ENCODE measurements around the gene THRB.
"Not testable (repeated sequence)": the region's sequence is repeated elsewhere in the genome, so short reads cannot be mapped to it uniquely, and the experiment has no call there.

Gene THRB

DNA sequence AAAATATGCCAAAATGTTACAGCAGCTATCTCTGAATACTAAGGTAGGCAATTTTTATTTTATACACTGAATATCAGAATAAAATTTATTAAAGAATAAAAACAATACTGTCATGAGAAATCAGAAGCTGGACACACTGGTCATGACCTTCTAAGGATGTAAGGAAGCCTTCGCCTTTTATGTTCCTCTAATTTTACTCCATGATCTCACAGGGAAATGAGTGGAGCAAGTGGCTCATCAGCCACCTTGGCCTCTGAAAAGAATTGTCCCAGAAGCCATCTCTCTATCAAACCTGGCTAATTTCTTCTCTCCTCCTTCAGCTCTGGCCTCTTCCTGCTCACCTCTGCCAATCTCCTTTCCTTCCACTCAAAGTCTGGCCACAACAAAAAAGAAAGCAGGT, 48.6 kb downstream of the THRB start:
- no peak for DNase-seq (ENCODE audit: low spot score)

DNA sequence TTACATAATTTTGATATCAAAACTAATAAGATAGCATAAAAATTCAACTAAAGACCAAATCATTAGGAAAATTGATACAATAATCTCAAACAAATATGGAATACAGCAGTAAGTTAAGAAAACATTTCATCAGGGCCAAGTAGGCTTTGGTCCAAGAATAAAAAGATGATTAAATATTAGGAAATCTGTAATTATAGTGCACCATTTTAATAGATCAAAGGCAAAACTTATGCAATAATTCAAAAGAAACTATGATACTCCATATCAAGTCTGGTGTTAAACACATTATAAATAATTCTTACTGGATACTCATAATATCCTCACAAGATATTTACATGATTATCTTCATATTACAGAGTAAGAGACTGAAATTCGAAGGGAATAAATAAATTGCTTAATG, 51.2 kb downstream of the THRB start:
- DNase-seq (ENCODE audit: low spot score), result no peak

DNA sequence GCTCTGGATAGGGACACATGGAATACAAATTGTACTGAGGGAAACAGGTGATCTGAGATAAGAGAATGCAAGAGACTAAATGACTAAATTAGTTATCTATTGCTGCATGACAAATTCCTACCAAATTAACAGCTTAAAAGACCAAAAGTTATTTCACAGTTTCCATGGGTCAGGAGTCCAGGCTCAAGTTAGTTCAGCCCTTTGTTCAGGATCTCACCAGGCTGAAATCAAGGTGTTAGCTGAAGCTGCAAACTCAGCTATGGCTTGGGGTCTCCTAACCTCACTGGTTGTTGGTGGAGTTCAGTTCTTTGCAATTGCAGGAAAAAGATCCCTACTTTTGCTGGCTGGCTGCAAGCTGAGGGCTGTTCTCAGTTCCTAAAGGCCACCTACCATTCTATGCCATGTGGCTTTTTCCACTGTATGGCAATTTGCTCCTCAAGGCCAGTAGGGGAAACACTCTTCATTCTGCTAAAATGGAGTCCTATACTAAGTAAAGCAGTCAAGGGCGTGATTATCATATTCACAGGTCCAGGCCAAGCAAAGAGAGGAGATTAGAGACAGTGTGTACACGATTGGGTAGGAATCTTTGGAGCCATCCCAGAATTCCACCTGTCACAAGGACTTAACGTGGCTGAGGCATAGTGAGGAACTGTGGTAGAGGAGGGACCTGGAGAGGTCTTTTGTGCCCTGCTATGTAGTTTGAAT, 53.7 kb downstream of the THRB start:
- DNase-seq (ENCODE audit: low spot score), result no peak

DNA sequence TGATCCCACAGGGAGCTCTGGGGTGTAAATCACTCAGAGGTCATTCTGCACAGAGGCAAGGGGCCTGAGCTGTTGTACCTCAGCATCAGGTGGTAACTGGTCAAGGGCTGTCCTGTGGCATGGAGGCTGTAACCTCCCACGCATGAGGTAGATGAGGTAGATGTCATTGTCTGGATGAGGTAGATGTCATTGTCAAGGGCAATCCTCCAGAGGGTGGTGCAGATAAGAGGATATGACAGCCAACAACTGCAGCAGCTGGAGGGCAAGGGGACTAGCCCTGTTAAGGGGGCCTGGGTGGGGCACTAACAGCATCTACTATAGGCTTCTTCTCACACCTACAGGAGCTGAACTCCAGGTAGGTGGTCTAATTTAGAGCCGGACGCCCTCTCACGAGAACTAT, 55.6 kb downstream of the THRB start:
- no peak for DNase-seq (ENCODE audit: low spot score)

DNA sequence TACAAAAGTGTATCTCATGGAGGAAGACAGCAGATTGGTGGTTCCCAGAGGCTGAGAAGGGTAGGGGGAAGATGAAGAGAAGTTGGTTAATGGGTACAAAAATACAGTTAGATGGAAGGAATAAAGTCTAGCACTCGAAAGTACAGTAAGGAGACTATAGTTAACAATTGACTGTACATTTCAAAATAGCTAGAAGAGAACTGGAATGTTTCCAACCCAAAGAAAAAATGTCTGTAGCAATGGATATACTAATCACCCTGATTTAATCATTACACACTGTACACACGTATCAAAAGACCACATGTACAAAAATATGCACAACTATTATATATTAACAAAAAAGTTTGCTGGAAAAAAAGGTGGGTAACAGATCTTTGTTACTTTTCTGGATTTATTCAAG, 57.3 kb downstream of the THRB start:
- DNase-seq (ENCODE audit: low spot score), result no peak

DNA sequence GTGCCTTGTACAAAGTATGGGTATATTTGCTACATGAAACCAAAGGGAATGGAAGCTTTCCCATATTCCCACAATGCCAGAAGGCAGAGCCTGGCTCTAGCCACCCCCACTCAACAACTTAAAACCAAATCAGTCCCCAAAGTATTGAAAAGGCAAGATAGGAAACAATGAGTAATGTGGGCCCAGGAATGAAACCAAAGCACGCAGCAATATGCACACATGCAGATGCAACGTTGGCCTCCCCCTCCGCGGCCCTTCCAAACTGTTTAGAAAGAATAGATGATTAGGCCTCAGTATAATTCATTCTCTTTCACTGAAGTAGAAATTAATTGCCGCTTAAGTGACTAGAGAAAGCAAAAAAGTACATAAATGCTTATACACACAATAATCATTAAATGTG, 59.1 kb downstream of the THRB start:
- DNase-seq (ENCODE audit: low spot score), result no peak

DNA sequence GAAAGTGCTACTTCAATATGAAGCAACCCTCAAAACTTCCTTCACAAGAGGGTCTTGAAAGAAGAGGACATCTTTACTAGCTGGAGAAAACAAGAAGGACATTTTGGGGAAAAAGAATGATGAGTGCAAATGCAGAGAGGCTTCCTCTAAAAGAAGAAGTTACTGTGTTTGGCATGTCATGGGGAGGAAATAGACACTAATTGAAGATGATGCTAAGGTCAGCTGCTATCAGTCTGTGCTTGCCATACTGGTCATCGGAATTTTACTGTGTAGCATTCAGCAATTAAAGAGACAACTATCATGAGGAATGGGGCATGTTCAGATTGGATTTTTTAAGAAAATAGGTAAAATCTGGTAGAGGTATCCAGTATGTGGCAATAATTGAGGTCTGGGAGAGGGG, 60.0 kb downstream of the THRB start:
- DNase-seq (ENCODE audit: low spot score), result no peak

DNA sequence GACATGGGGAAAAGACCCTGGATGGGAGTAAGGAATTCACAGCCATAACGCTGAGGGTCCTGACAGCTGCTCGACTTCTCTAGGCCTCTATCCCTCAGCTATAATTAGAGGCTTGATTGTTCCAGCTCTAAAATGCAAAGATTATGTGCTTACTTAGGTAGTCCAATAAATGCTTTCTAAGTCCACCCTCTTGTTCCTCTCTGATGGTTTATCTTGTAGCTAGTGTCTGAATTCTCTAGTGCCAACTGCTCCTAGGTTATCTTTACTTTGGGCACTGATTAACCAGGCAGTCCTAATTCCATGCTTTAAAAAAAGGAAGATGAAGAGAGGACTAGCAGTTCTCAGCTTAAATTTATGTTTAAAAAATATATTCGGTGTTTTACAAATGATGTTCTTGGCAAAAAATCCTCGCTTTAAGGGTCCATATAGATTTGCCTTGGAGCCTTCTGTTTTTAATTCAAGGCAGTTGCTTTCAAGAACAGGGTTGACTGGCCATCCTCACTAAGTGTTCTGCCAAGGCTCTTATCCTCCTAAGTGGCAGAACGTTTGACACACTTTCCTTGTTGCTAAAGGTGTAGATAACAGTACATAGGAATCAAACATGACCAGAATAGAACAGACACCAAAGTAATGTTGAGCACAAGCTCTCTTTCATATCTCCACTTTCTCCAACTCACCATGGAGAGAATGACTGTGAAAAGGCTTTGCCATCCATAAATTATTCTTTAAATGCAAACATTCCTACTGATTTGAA, 60.6 kb downstream of the THRB start:
- no peak for DNase-seq (ENCODE audit: low spot score)

DNA sequence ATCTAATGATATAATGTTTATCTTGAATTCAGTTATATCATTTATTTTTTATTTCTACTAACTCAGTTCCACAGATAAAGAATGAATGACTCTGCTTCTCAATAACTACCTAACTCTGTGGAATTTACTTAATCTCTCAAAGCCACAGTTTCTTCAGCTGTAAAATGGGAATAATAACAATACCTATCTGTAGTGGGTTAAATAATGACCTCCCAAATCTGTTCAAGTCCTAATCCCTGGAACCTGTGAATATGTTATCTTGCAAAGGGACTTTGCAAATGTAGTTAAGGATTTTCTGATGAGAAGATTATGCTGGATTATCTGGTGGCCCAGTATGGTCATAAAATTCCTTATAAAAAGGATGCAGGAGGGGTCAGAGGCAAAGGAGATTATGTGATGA, 61.7 kb downstream of the THRB start:
- no peak for DNase-seq (ENCODE audit: low spot score)

DNA sequence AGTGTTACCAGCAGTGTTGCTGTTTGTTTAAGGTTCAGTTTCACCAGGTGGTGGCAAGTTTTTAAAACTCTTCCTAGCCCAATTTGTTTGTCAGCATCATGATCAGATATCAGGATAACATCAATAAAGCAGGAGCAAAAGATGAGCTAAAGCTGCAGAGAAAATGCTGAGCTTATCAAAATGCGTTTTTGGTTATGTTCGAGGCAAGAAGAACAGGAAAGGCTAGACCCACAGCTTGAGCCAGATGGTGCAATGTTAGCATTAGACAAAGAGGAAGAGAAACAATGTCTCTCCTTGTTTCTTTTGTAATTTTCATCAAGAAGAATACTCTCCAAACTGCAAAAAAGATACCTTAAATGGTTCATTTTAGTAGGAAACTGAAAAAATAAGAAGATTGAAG, 66.2 kb downstream of the THRB start:
- DNase-seq (ENCODE audit: low spot score), result no peak

DNA sequence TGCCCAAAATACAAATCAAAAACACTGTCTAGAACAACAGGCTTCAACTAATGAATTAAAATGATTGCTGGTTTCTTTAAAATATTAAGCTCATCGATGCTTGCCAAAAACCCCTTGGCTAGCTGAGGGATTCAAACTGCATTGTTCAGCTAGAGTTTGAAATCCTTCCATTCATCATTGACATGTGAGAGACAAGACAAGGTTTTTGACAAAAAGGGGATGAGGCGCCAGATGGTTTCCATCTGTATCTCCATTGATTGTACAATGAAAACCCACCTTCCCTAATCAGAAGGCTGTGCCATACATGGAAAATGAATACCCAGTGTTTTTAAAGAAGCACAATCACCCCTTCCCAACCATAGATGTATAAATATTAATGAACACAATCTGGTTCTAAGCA, 67.8 kb downstream of the THRB start:
- no peak for DNase-seq (ENCODE audit: low spot score)

DNA sequence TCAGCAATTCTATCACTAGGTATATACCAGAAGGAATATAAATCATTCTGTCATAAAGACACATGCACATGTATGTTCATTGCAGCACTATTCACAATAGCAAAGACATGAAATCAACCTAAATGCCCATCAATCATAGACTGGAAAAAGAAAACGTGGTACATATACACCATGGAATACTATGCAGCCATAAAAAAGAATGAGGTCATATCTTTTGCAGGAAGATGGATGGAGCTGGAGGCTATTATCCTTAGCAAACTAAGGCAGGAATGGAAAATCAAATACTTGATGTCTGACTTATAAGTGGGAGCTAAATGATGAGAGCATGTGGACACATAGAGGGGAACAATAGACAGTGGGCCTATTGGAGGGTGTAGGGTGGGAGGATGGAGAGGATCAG, 73.8 kb downstream of the THRB start:
- not testable (repeated sequence) for DNase-seq (ENCODE audit: low spot score)

DNA sequence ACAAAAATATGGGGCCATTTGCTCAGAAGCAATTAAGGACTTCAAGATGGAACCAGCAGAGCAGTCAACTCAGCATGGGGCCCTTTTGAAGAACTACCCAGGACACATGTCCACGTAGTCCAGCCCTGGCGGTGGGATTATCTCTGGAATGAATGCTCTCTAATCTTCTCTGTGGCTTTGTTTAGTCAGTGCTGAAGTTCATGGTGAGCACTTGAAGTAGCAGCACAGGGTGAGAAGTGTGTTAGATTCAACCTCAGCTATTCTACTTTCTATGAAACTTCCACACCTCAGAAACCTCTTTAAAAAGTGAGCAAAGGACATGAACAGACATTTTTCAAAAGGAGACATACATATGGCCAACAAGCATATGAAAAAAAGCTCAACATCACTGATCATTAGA, 74.4 kb downstream of the THRB start:
- no peak for DNase-seq (ENCODE audit: low spot score)

DNA sequence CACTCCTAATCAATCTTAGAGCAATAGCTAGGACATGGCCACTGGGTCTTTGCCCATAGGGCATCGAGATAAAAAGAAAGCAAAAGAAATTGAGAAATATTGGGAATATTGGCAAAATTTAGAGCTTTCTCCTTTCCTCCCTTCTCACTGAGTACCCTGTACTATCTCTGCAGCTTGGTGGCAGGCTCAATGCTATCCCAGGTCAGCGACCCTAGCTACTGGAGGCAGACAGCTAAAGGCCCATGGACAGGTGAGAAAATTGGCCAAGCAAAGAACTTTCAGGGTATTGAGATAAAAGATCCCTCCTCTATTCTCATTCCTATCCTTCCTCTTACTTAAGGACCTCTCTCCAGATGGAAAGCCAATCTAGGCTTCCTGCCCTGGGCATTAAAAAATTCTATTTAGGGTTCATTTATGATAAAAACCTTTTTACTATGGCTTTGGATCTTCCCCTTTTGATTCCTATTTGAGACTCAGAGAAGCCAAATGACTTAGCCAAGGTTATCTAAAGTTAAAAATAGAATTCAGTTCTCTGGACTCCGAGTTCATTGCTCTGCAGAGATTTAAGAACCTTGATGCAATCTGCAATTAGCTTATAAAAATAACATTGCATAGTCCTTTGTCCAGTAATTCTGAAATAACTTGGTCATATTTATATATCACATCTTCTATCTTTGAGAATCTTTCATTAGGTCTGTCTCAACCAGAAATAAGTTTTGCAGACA, 75.4 kb downstream of the THRB start:
- DNase-seq (ENCODE audit: low spot score), result no peak

DNA sequence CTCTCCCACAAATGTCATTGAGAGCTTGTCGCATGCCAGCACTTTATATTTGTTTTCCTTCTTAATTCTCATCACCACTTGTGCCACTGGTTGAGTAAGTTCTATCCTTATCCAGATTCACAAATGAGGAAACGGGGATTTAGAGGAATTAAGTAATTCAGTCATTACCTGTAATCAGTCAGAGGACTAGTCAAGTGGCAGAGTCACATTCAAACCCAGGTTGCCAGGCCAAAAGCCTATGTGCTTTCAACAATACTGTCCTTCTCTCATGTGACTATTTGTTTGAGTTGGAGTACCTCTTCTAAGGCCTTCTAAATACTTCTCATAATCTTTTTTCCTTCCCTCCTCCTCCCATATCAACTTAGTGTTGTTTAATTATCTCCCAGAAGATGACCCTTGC, 76.9 kb downstream of the THRB start:
- no peak for DNase-seq (ENCODE audit: low spot score)

DNA sequence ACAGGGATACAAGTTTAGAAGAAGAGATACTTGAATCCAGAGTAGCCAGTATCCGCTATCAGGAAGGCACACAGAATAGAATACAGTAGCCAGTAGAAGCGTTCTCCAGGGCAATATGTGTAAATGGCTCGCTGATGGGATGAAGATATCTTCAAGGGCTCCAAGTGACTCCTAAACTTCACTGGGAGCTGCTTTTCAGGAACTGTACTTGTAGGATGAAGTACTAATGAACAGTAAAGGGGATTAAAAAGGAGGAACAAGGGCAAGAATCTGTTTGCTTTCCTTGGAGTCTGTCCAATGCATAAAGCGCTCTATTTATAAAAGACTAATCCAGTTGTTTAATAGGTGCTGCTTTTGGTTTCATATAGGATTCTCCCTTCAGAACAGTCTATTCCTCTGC, 78.4 kb downstream of the THRB start:
- DNase-seq (ENCODE audit: low spot score), result no peak

DNA sequence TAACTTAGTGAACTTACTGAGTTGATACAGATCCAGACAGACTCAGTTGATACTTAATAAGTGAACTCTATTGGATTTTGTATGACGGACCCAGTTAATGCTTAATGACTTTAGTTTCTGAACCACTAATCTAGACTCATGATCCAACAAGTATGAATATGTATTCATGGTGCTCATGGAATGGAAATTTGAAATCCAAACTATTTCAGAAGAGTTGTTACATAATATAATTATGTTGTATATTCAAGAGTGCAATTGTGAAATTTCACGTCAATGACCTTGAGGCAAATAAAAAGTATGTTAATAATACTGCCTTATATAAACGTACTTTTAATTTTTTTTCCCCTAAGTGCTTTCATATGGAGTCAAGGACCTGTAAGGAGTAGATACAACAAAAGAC, 78.8 kb downstream of the THRB start:
- no peak for DNase-seq (ENCODE audit: low spot score)

DNA sequence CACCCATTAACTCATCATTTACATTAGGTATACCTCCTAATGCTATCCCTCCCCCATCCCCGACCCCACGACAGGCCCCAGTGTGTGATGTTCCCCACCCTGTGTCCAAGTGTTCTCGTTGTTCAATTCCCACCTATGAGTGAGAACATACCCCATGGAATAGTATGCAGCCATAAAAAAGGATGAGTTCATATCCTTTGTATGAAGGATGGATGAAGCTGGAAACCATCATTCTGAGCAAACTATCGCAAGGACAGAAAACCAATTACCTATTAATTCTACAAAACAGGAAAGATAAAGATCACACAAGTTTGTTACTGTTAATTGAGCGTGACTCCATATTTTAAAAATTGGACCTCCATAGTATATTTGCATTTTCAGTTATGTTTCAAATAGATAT, 81.0 kb downstream of the THRB start:
- DNase-seq (ENCODE audit: low spot score), result not testable (repeated sequence)

DNA sequence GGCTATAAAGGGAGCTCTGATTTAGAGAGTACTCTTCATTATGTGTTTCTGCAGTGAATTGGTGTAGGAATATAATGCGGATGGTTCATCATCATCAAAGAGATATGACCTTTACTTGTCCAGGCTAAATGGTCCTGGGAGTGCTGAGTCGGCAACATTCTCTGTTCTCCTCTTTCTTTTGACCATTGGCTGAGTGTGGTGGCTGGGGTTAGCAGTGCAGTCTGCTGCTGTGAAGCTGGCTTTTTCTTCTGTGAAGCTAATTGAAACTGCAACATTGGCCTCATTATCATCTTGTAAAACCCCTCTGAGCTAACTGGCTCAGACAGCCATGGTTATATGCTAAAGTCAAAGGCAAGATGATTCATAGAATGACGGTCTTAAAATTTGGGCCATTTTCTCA, 83.8 kb downstream of the THRB start:
- DNase-seq (ENCODE audit: low spot score), result no peak

DNA sequence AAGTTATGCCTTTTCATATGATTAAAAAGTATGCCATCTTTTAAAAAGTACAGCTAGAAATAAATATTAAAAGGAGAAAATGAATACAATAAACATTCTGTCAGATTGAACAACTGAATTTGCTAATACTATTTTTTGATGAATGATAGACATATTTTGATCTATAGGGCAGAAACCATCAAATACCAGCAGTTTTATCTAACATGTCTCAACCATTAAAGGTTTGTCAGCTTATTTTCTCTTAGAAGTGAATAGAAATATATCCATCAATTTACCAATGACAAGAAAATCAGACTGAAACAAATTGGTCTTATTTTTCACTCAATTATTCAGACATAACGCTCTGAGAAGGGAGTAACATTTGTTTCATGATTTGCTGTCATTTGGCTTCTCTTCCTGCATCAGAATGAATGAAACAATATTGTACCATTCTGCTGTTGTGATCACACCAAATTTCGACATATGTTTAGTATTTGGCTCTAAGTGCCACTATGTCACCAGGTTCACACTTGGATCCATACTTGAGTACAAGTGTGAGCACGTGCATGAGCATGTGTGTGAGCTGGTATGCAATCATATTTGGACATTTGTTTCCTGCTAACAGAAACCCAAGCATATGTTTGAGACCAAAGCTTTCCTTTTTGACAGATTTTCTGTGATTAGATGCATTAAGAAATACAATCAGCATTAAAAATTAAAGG, 86.5 kb downstream of the THRB start:
- no peak for DNase-seq (ENCODE audit: low spot score)

DNA sequence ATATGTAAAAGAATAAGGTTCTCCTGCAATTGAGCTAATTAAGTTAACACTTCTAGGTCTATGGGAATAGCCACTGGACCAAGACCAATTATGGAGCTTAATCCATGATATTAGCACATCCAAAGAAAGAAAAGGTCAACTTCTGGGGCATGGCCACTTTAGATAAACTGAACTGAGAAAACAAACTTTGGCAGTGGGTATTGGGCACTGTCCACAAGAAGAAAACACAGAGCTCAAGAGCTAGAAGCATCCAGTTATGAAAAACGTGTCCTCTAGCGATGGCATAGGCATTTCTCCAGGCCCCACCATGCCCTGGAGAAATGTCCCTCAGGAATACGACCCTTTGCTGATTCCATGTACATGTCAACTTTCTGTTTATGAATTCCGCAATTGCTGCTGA, 87.8 kb downstream of the THRB start:
- no peak for DNase-seq (ENCODE audit: low spot score)

DNA sequence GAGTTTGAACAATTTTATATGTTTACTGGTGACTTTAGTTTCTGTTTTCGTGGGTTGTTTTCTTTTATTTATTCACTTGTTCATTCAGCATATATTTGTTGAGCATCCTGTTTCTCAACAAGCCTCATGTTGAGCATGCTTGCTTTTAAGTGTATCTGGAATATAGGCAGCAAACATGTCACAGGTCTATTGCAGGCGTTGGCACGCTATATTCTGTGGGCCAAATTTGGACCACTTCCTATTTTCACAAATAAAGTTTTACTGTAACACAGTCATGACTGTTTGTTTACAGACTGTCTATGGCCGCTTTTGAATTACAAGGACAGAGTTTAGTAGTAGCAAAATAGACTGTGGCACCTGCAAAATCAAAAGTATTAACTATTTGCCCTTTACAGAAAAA, 89.6 kb downstream of the THRB start:
- no peak for DNase-seq (ENCODE audit: low spot score)

DNA sequence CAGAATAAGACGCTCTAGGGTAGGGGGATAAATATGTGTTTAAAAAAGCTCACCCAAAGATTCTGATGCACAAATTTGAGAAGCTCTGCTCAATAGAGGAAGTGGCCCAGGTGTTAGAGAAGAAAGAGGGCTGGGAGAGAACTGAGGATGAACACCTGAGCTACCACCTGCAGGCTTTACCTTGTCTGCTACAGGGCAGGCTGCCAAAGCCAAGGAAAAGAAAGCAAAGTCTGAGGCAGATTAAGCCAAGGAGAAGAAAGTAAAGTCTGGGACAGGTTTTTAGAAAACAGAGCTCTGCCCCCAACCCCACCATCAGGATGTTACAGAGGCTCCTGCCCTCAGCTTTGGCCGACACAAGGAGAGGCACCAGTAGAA, 92.9 kb downstream of the THRB start:
- DNase-seq (ENCODE audit: low spot score), result no peak

Measured in ecto neural progenitor cell (in vitro differentiated cells).